HepG2 (cell line): ENCODE results near the gene TMEM184B. TPM values are rescaled to one million over a fixed set of nuclear protein-coding genes. Genes with fewer than 3 reads are reported as not detected.

Experiments used
- CEBPG ChIP-seq: IDR thresholded peaks from 2 replicates; pipeline ENCODE4 v1.6.1; 2016
- GATA4 ChIP-seq: sonication (generic); IDR thresholded peaks from 2 replicates; pipeline ENCODE4 v1.6.1; 2016; ENCODE audit warnings: antibody characterized with exemption, low read depth, borderline replicate concordance
- HNRNPH1 ChIP-seq: fragments of 200-400 bp; formaldehyde crosslinking; optimal IDR thresholded peaks from 2 replicates; pipeline ENCODE3; 2017; ENCODE audit warnings: mild to moderate bottlenecking, low read depth, low read length
- HOXA7 ChIP-seq: sonication (generic); formaldehyde crosslinking; IDR thresholded peaks from 2 replicates; pipeline ENCODE4 v1.8.1; 2022; ENCODE audit warnings: mild to moderate bottlenecking, missing genetic modification reagents, moderate library complexity
- IKZF1 ChIP-seq: fragments of 450-650 bp; IDR thresholded peaks from 2 replicates; pipeline ENCODE4 v1.7.1; 2016
- IRX3 ChIP-seq: sonication (generic); formaldehyde crosslinking; IDR thresholded peaks from 2 replicates; pipeline ENCODE4 v1.8.1; 2023; ENCODE audit warnings: mild to moderate bottlenecking, low read depth, missing genetic modification reagents, borderline replicate concordance
- RAD21 ChIP-seq: fragments of 450-650 bp; formaldehyde crosslinking; IDR thresholded peaks from 2 replicates; pipeline ENCODE4 v1.5.0; 2020; ENCODE audit warnings: mild to moderate bottlenecking
- SMARCE1 ChIP-seq: fragments of 450-650 bp; IDR thresholded peaks from 2 replicates; pipeline ENCODE4 v1.6.1; 2017; ENCODE audit warnings: borderline replicate concordance
- ZFP36 ChIP-seq: fragments of 150-350 bp; IDR thresholded peaks from 2 replicates; pipeline ENCODE4 v1.6.1; 2018; ENCODE audit warnings: borderline replicate concordance, low read length, low read depth; ENCODE audit not compliant: partially characterized antibody
- ZFY ChIP-seq: sonication (generic); formaldehyde crosslinking; IDR thresholded peaks from 2 replicates; pipeline ENCODE4 v1.4.0; 2020; ENCODE audit warnings: missing genetic modification reagents
- ZNF143 ChIP-seq: sonication (generic); formaldehyde crosslinking; IDR thresholded peaks from 2 replicates; pipeline ENCODE4 v1.4.0; 2020; ENCODE audit warnings: missing genetic modification reagents
- ZNF256 ChIP-seq: sonication (generic); formaldehyde crosslinking; conservative IDR thresholded peaks from 2 replicates; pipeline ENCODE4 v1.4.0; 2020; ENCODE audit warnings: missing genetic modification reagents
- ZNF343 ChIP-seq: sonication (generic); formaldehyde crosslinking; IDR thresholded peaks from 2 replicates; pipeline ENCODE4 v1.4.0; 2020; ENCODE audit warnings: mild to moderate bottlenecking, missing genetic modification reagents
- ZNF546 ChIP-seq: sonication (generic); formaldehyde crosslinking; conservative IDR thresholded peaks from 2 replicates; pipeline ENCODE4 v1.8.1; 2023; ENCODE audit warnings: mild to moderate bottlenecking, missing genetic modification reagents
- ZNF552 ChIP-seq: sonication (generic); formaldehyde crosslinking; IDR thresholded peaks from 2 replicates; pipeline ENCODE4 v1.9.0; 2022; ENCODE audit warnings: missing genetic modification reagents, mild to moderate bottlenecking, borderline replicate concordance
- ZNF577 ChIP-seq: sonication (generic); formaldehyde crosslinking; IDR thresholded peaks from 2 replicates; pipeline ENCODE4 v1.4.0; 2020; ENCODE audit warnings: mild to moderate bottlenecking, low read depth, missing genetic modification reagents, borderline replicate concordance
- ZNF616 ChIP-seq: sonication (generic); formaldehyde crosslinking; IDR thresholded peaks from 2 replicates; pipeline ENCODE4 v1.5.0; 2020; ENCODE audit warnings: low read depth, mild to moderate bottlenecking, missing genetic modification reagents
- ZNF709 ChIP-seq: sonication (generic); formaldehyde crosslinking; IDR thresholded peaks from 2 replicates; pipeline ENCODE4 v1.5.0; 2020; ENCODE audit warnings: mild to moderate bottlenecking, missing genetic modification reagents
- ZNF777 ChIP-seq: sonication (generic); formaldehyde crosslinking; IDR thresholded peaks from 2 replicates; pipeline ENCODE4 v1.4.0; 2020; ENCODE audit warnings: missing genetic modification reagents
- ZZZ3 ChIP-seq: sonication (generic); formaldehyde crosslinking; IDR thresholded peaks from 2 replicates; pipeline ENCODE4 v1.4.0; 2020; ENCODE audit warnings: missing genetic modification reagents, mild to moderate bottlenecking, borderline replicate concordance
- polyA plus RNA-seq, 8 experiments: library from polyadenylated mRNA; depleted of rRNA in 3 of 8; stranded (reverse) in 7 of 8; unstranded in 1 of 8; fragments of >200 nt; fragmentation: Illumina TruSeq in 4 of 8; extraction: Trizol in 4 of 8; gene quantifications; 2 replicates each; pipeline versions ENCODE4 v1.2.1 to v1.2.3, GENCODE V29; 2011 to 2016; ENCODE audit warnings: low read depth in 4 of 8, missing spikeins in 1 of 8, mixed read lengths in 1 of 8; ENCODE audit not compliant: insufficient read depth in 1 of 8
- total RNA-seq, 5 experiments: library from RNA; depleted of rRNA; stranded (reverse); fragments of >200 nt; fragmentation: Illumina TruSeq; extraction: Trizol; gene quantifications; 2 replicates each; pipeline ENCODE4 v1.2.3, GENCODE V29; 2016; ENCODE audit warnings: low read depth in 1 of 5
- TF ChIP-seq, protein P1 (sequence below): sonication (generic); formaldehyde crosslinking; conservative IDR thresholded peaks from 2 replicates; pipeline ENCODE4 v1.8.0; 2022; ENCODE audit warnings: missing genetic modification reagents
- TF ChIP-seq, protein P2 (sequence below): sonication (generic); formaldehyde crosslinking; IDR thresholded peaks from 2 replicates; pipeline ENCODE4 v1.4.0; 2020; ENCODE audit warnings: low read depth, mild to moderate bottlenecking, missing genetic modification reagents
- TF ChIP-seq, protein P3 (sequence below): sonication (generic); formaldehyde crosslinking; IDR thresholded peaks from 2 replicates; pipeline ENCODE4 v1.8.1; 2023; ENCODE audit warnings: missing genetic modification reagents, inconsistent platforms, borderline replicate concordance
- TF ChIP-seq, protein P4 (sequence below): sonication (generic); formaldehyde crosslinking; IDR thresholded peaks from 2 replicates; pipeline ENCODE4 v1.8.1; 2023; ENCODE audit warnings: mild to moderate bottlenecking, missing genetic modification reagents

TMEM184B gene
- total and polyA plus RNA-seq, 2 of the 13 experiments (the other 11 are each of a cell fraction or from before 2014, with no cell fraction given), result 15.9 to 16.0 TPM

DNA sequence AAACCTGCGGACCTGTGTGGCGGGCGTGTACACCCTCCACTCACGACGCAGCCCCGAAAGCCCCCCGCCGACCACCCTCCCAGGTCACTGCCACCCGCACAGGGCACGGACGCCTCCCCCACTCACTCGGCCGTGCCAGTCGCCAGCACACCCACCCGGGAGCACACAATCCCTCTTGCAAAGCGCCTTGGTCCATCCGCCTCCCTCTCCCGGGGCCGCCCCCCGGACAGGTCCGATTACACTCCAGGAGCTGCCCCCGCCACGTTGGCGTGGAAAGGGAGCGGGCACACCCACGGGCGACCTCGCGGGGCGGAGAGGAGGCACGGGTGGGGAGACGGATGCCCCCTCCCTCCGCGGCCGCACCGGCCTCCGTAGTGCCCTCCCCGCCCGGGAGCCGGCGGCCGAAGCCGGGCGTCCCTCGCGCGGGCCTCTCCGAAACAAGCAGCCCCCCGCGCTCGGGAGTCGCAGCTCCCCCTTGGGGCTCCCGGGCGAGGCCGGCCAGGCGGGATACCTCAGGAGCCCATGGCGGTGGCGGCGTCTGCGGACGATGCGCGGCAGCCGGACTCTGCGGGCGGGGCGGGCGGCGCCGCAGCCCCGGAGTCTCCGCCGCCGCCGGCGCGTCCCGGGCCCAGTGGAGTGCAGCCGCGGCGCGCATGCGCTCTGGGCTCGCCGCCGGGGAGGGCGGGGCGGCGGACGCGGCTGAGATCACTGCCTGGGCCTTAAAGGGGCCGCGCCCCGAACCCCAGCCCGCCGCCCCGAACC is at the start of gene TMEM184B (continued):
- TF ChIP-seq ZFY (CRISPR knock-in tag) (peak; percentile 79), ZFP36 (no peak), HNRNPH1 (no peak), SMARCE1 (no peak), ZNF256 (CRISPR knock-in tag) (no peak), HOXA7 (no peak), CEBPG (CRISPR knock-in tag) (no peak), RAD21 (CRISPR knock-in tag) (peak; percentile 45), ZNF616 (CRISPR knock-in tag) (no peak), ZNF343 (no peak), ZNF777 (CRISPR knock-in tag) (0 out of 2 replicates have a peak, but pooled peaks have one; percentile 16), ZZZ3 (CRISPR knock-in tag) (no peak), ZNF577 (CRISPR knock-in tag) (no peak), GATA4 (no peak), IRX3 (CRISPR knock-in tag) (no peak), IKZF1 (no peak), ZNF552 (CRISPR knock-in tag) (no peak), ZNF546 (CRISPR knock-in tag) (peak; percentile 42; the same call in 1 of the 2 replicates), ZNF143 (no peak), ZNF709 (CRISPR knock-in tag) (no peak)
- TF ChIP-seq, protein P1, sequence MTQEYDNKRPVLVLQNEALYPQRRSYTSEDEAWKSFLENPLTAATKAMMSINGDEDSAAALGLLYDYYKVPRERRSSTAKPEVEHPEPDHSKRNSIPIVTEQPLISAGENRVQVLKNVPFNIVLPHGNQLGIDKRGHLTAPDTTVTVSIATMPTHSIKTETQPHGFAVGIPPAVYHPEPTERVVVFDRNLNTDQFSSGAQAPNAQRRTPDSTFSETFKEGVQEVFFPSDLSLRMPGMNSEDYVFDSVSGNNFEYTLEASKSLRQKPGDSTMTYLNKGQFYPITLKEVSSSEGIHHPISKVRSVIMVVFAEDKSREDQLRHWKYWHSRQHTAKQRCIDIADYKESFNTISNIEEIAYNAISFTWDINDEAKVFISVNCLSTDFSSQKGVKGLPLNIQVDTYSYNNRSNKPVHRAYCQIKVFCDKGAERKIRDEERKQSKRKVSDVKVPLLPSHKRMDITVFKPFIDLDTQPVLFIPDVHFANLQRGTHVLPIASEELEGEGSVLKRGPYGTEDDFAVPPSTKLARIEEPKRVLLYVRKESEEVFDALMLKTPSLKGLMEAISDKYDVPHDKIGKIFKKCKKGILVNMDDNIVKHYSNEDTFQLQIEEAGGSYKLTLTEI (CRISPR knock-in tag), result no peak
- TF ChIP-seq, protein P2, sequence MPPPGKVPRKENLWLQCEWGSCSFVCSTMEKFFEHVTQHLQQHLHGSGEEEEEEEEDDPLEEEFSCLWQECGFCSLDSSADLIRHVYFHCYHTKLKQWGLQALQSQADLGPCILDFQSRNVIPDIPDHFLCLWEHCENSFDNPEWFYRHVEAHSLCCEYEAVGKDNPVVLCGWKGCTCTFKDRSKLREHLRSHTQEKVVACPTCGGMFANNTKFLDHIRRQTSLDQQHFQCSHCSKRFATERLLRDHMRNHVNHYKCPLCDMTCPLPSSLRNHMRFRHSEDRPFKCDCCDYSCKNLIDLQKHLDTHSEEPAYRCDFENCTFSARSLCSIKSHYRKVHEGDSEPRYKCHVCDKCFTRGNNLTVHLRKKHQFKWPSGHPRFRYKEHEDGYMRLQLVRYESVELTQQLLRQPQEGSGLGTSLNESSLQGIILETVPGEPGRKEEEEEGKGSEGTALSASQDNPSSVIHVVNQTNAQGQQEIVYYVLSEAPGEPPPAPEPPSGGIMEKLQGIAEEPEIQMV, result peak; percentile 97
- TF ChIP-seq, protein P3, sequence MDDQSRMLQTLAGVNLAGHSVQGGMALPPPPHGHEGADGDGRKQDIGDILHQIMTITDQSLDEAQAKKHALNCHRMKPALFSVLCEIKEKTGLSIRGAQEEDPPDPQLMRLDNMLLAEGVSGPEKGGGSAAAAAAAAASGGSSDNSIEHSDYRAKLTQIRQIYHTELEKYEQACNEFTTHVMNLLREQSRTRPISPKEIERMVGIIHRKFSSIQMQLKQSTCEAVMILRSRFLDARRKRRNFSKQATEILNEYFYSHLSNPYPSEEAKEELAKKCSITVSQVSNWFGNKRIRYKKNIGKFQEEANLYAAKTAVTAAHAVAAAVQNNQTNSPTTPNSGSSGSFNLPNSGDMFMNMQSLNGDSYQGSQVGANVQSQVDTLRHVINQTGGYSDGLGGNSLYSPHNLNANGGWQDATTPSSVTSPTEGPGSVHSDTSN (CRISPR knock-in tag), result no peak
- TF ChIP-seq, protein P4, sequence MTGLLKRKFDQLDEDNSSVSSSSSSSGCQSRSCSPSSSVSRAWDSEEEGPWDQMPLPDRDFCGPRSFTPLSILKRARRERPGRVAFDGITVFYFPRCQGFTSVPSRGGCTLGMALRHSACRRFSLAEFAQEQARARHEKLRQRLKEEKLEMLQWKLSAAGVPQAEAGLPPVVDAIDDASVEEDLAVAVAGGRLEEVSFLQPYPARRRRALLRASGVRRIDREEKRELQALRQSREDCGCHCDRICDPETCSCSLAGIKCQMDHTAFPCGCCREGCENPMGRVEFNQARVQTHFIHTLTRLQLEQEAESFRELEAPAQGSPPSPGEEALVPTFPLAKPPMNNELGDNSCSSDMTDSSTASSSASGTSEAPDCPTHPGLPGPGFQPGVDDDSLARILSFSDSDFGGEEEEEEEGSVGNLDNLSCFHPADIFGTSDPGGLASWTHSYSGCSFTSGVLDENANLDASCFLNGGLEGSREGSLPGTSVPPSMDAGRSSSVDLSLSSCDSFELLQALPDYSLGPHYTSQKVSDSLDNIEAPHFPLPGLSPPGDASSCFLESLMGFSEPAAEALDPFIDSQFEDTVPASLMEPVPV (CRISPR knock-in tag), result peak; percentile 36; the same call in 1 of the 2 replicates
